NOMO-1 (cell line): ENCODE measurements around the gene CCDC59.
A peak's percentile ranks its signal among the peaks of the same experiment; 100 is the strongest.
"Not testable (repeated sequence)": the region's sequence is repeated elsewhere in the genome, so short reads cannot be mapped to it uniquely, and the experiment has no call there.

ENCODE experiments used
- DNase-seq, 2 experiments: peaks; one replicate each; lab custom pipeline; 2025; ENCODE audit not compliant: unreplicated experiment in 2 of 2; lab: John Stamatoyannopoulos, UW

Gene CCDC59

GRCh38 chr12:82358200-82359114 is at the start of gene CCDC59, which contains the start of gene METTL25:
Gene CCDC59, minus strand, starts transcription at chr12:82358387. Its CDS starts 11 bp downstream, at chr12:82358376.
Gene METTL25, plus strand, starts transcription at chr12:82358529. Its CDS starts 37 bp downstream, at chr12:82358566.
- DNase-seq: peak; percentile 92 to 95

DNA sequence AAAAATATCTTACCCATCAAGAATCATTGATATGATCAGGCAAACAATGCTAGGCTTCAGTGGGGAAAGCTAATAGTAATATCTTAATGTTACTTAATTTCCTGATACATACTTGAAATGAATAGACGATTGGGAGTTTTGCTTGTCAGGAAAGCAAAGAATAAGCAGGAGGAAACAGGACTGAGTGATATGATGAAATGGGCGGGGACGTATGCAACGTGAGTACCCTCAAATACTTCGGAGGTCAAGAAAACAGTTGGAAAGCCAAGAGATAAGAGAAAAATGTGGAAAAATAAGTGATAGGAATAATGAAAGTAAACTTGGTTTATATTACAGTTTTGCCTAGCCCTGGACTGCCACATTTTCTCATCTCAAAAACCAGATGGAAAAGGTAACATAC is 49.3 kb upstream of the CCDC59 start:
- no peak for DNase-seq

DNA sequence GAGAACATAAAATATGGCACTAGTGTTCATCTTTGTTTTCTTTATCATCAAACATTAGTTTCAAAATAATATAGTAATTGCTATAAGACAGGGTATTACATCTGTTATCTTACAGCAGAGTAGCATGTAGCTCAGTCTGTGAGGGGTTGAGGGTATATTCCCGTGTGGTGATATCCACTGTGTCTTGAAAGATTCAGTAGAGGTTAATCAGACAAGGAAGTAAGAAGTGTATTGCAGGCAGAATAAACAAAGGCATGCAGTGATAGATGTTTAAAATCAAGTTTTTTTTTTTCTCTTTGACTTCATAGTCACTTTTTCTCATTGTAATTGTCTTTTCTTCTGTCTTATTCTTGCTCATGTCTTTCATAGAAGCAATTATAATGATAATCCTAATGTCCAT is 48.5 kb upstream of the CCDC59 start:
- DNase-seq: no peak

- DNase-seq: no peak
Measured at GRCh38 chr12:82400819-82401218, 42.6 kb upstream of the CCDC59 start.

GRCh38 chr12:82398879-82399278 is 40.7 kb upstream of the CCDC59 start:
- no peak for DNase-seq

GRCh38 chr12:82383930-82384552 is 25.9 kb upstream of the CCDC59 start:
- peak in 1 of 2 experiments; percentile 19 for DNase-seq

GRCh38 chr12:82378997-82379396 is 20.8 kb upstream of the CCDC59 start:
- DNase-seq: no peak

DNA sequence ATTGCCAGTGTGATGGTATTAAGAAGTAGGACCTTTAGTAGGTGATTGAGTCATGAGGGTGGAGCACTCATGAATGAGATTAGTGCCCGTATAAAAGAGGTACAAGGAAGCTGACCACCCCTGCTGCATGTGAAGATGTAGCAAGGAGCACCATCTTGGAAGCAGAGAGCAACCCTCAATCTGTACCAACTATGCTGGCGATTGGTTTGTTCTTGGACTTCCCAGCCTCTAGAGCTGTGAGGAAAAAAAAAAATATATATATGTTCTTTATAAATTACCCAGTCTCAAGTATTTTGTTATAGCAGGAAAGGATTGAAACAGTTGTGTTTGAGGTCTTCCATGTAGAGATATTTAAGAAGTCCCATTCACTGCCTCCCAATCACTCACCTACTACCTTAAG is 17.0 kb upstream of the CCDC59 start:
- DNase-seq: no peak

- DNase-seq: no peak
Measured at GRCh38 chr12:82366197-82366596, 8.0 kb upstream of the CCDC59 start.

DNA sequence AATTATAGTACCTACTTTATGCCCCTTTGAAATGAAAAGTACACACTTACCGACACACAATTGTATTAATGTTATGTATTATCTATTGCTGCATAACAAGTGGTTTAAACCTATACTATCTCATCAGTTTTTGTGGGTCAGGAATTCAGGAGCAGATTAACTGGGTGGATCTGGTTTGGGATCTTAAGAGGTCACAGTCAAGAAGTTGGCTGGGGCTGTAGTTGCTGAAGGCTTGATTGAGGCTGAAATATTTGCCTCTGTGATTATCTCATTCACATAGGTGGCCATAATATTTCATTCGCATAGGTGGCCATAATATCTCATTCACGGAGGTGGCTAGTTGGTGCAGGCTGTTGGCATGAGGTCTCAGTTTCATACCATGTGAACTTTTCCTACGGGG is 5.8 kb upstream of the CCDC59 start:
- no peak for DNase-seq

GRCh38 chr12:82361461-82361915 is 3.3 kb upstream of the CCDC59 start:
- DNase-seq: no peak

GRCh38 chr12:82360834-82361233 is 2.6 kb upstream of the CCDC59 start:
- not testable (repeated sequence) for DNase-seq

DNA sequence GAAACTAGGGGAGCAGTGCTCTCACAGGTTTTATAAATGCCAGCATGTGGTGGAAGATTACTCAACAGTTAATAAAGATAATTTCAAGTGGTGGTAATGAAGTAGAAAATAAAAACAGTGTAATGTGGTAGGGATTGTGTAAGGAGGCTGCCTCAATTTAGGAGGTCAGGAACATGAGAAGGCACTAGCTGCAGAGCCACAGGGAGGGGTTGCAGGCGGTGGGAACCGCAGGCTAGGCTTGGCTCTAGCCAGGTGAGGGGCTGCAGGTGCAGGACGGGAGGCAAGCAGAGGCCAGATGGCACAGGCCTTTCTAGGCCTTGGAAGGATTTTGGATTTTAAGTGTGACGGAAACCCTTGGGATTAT is 910 bp upstream of the CCDC59 start:
- DNase-seq: peak in 1 of 2 experiments; percentile 59

GRCh38 chr12:82357845-82358199 is 365 bp downstream of the CCDC59 start:
- DNase-seq: no peak

DNA sequence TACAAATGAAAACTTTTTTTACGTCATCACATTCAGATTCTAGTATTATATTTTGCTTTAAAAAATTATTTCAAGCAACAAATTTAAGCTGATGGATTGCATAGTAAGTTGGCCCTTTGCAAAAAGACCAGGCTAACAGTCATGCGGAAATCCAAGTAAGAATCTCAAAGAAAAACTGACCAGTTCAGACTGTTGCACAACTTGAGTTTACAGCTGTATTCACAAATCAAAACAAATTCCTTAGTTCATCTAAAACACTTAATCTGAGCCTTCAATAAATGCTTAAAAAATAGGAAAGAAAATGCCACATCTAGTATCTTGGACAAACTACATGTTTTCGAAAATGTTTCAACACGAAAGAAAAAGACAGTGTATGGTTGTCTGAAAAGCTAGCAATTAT is 847 bp downstream of the CCDC59 start:
- DNase-seq: no peak

- no peak for DNase-seq
Measured at GRCh38 chr12:82351390-82351789, 6.8 kb downstream of the CCDC59 start.

DNA sequence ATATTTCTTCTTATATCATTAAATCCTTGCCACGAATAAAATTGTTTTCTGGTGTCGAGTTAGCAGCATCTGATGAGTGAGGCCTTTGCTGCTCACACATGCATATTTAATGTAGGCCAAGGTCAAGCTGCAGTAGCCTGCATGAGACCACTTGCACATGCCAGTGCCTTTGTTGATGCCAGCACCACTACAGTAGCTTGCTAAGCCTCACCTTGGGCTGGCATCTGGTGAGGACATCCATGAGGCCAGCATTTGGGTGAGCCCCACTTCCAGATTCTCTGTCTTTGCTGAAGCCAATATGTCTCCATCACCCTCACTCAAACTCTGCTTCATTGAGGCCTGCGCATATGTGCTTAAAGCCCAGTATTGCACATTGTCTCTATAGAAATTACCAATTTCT is 8.0 kb downstream of the CCDC59 start:
- no peak for DNase-seq

DNA sequence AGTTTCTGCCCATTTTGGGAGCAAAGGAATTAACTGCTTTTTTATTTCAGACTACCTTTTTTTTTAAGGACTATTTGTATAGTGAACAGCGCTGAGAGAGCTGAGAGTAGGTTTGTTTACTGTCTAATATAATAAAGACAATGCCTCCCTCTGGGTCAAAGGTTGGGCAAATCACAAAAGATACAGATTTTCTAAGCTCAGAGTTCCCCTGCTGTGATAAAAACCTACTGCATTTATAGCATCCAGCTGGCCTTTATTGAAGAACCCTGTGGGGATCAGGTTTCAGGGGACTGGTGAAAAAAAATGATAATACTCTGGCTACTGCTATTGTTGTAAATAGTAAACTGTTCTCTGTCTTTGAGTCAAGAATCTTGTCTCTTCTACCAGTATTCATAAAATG is 28.7 kb downstream of the CCDC59 start:
- no peak for DNase-seq

DNA sequence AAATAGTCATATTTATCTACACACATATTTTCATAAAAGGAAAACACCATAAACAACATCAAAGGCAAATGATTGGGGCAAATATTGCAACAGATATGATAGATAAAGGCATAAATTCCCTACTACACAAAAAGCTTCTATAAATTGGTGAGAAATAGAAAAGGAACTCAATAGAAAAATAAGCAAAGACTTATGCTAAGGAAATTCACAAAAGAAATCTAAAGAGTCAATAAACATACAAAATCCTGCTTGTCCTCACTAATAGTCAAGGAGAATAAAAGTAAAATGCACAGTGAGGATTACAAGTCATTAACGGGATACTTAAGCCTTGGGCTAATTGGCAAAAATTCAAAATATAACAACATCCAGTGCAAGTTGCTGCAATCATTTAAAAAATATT is 30.3 kb downstream of the CCDC59 start:
- DNase-seq: no peak

GRCh38 chr12:82326905-82327503 is 31.2 kb downstream of the CCDC59 start:
- peak in 1 of 2 experiments; percentile 26 for DNase-seq

GRCh38 chr12:82325540-82326336 is 32.4 kb downstream of the CCDC59 start:
- no peak for DNase-seq
